H9 (cell line): ENCODE measurements around the gene IMPA2. TPM values are rescaled to one million over a fixed set of nuclear protein-coding genes. Genes with fewer than 3 reads are reported as not detected.
A peak's percentile ranks its signal among the peaks of the same experiment; 100 is the strongest.

Experiments used
- DNase-seq: peaks from one replicate; pipeline ENCODE4 v3.0.0-alpha.2; 2017
- H2AFZ ChIP-seq: one replicate; pipeline ENCODE4 v1.6.1; 2013; ENCODE audit warnings: mild to moderate bottlenecking, low read length, control low read depth, moderate library complexity
- H2AK5ac ChIP-seq: 2 replicates; pipeline ENCODE4 v1.6.1; 2013; ENCODE audit warnings: low read length, control low read depth, mixed read lengths; ENCODE audit not compliant: insufficient read length
- H2BK120ac ChIP-seq: one replicate; pipeline ENCODE4 v1.6.1; 2013; ENCODE audit warnings: low read depth, mild to moderate bottlenecking, low read length, control low read depth, inconsistent platforms; ENCODE audit not compliant: poor library complexity, severe bottlenecking
- H2BK12ac ChIP-seq: 2 replicates; pipeline ENCODE4 v1.6.1; 2013; ENCODE audit warnings: low read length, control low read depth, mixed read lengths, low read depth; ENCODE audit not compliant: insufficient read length
- H2BK15ac ChIP-seq: 2 replicates; pipeline ENCODE4 v1.6.1; 2013; ENCODE audit warnings: low read depth, low read length, control low read depth
- H2BK20ac ChIP-seq: one replicate; pipeline ENCODE4 v1.6.1; 2013; ENCODE audit warnings: low read depth, mild to moderate bottlenecking, low read length, control low read depth, inconsistent platforms; ENCODE audit not compliant: poor library complexity, severe bottlenecking
- H2BK5ac ChIP-seq: 2 replicates; pipeline ENCODE4 v1.6.1; 2013; ENCODE audit warnings: low read length, control low read depth, mixed read lengths; ENCODE audit not compliant: insufficient read length
- H3K14ac ChIP-seq: 2 replicates; pipeline ENCODE4 v1.6.1; 2013; ENCODE audit warnings: low read length, control low read depth; ENCODE audit not compliant: insufficient read depth
- H3K18ac ChIP-seq: 2 replicates; pipeline ENCODE4 v1.6.1; 2013; ENCODE audit warnings: low read depth, mild to moderate bottlenecking, mixed read lengths, low read length, control low read depth; ENCODE audit not compliant: insufficient read length
- H3K23ac ChIP-seq: 2 replicates; pipeline ENCODE4 v1.6.1; 2013; ENCODE audit warnings: low read length, control low read depth, mixed read lengths, low read depth; ENCODE audit not compliant: insufficient read length
- H3K23me2 ChIP-seq: 2 replicates; pipeline ENCODE4 v1.6.1; 2013; ENCODE audit warnings: low read depth, mild to moderate bottlenecking, mixed read lengths, low read length, control low read depth; ENCODE audit not compliant: insufficient read length, poor library complexity, severe bottlenecking
- H3K27ac ChIP-seq: 2 replicates; pipeline ENCODE4 v1.5.1; 2013; ENCODE audit warnings: low read length, control low read depth, mixed read lengths, low read depth; ENCODE audit not compliant: insufficient read length
- H3K27me3 ChIP-seq: 2 replicates; pipeline ENCODE4 v1.6.1; 2013; ENCODE audit warnings: low read length, control low read depth, inconsistent platforms; ENCODE audit not compliant: insufficient read depth
- H3K4ac ChIP-seq: 2 replicates; pipeline ENCODE4 v1.6.1; 2013; ENCODE audit warnings: low read depth, mild to moderate bottlenecking, control low read depth, inconsistent platforms, low read length, moderate library complexity
- H3K4me1 ChIP-seq: 2 replicates; pipeline ENCODE4 v1.6.1; 2013; ENCODE audit warnings: low read length, control low read depth, inconsistent platforms; ENCODE audit not compliant: insufficient read depth
- H3K4me2 ChIP-seq: 2 replicates; pipeline ENCODE4 v1.6.1; 2013; ENCODE audit warnings: low read length, control low read depth, mixed read lengths; ENCODE audit not compliant: insufficient read length, insufficient read depth
- H3K56ac ChIP-seq: 2 replicates; pipeline ENCODE4 v1.6.1; 2013; ENCODE audit warnings: low read depth, mild to moderate bottlenecking, mixed read lengths, low read length, control low read depth; ENCODE audit not compliant: insufficient read length
- H3K79me1 ChIP-seq: 2 replicates; pipeline ENCODE4 v1.6.1; 2013; ENCODE audit warnings: low read depth, mild to moderate bottlenecking, moderate library complexity, low read length, control low read depth, inconsistent platforms; ENCODE audit not compliant: insufficient read depth, poor library complexity, severe bottlenecking
- H3K79me2 ChIP-seq: 2 replicates; pipeline ENCODE4 v1.6.1; 2013; ENCODE audit warnings: low read length, control low read depth, inconsistent platforms; ENCODE audit not compliant: insufficient read depth
- H3K9ac ChIP-seq: 2 replicates; pipeline ENCODE4 v1.6.1; 2013; ENCODE audit warnings: low read length, control low read depth, mixed read lengths; ENCODE audit not compliant: insufficient read length; ENCODE audit errors: extremely low read depth
- H3K9me3 ChIP-seq: one replicate; pipeline ENCODE4 v1.6.1; 2013; ENCODE audit warnings: low read depth, low read length, inconsistent platforms; ENCODE audit not compliant: control insufficient read depth
- H3T11ph ChIP-seq: one replicate; pipeline ENCODE4 v1.6.1; 2013; ENCODE audit warnings: mild to moderate bottlenecking, low read length, control low read depth, inconsistent platforms
- H4K20me1 ChIP-seq: one replicate; pipeline ENCODE4 v1.6.1; 2013; ENCODE audit not compliant: control insufficient read depth, insufficient read length, insufficient read depth
- H4K5ac ChIP-seq: 2 replicates; pipeline ENCODE4 v1.6.1; 2013; ENCODE audit warnings: low read depth, mild to moderate bottlenecking, mixed read lengths, low read length, control low read depth; ENCODE audit not compliant: insufficient read length
- H4K8ac ChIP-seq: replicated peaks from 2 replicates; pipeline ENCODE4 v1.6.1; 2013; ENCODE audit warnings: low read length, control low read depth, mixed read lengths, low read depth; ENCODE audit not compliant: insufficient read length
- H4K91ac ChIP-seq: 2 replicates; pipeline ENCODE4 v1.6.1; 2013; ENCODE audit warnings: low read depth, mild to moderate bottlenecking, moderate library complexity, mixed read lengths, low read length, control low read depth; ENCODE audit not compliant: insufficient read length
- H3K27ac Mint-ChIP-seq, 3 experiments: 2 replicates in 2 of 3; 3 replicates in 1 of 3; pipeline ENCODE4 v1.8.0; 2020 to 2021; ENCODE audit warnings: mixed read lengths in 3 of 3, mild to moderate bottlenecking in 1 of 3, moderate library complexity in 1 of 3
- H3K27me3 Mint-ChIP-seq: 2 replicates; pipeline ENCODE4 v1.8.0; 2021; ENCODE audit warnings: low read depth, mild to moderate bottlenecking, moderate library complexity, mixed read lengths
- H3K36me3 Mint-ChIP-seq, 3 experiments: 2 replicates in 2 of 3; 3 replicates in 1 of 3; pipeline ENCODE4 v1.8.0; 2020 to 2021; ENCODE audit warnings: low read depth in 3 of 3, mixed read lengths in 3 of 3; ENCODE audit not compliant: insufficient read depth in 1 of 3
- H3K4me1 Mint-ChIP-seq, 2 experiments: 2 replicates each; pipeline ENCODE4 v1.8.0; 2020; ENCODE audit warnings: mixed read lengths in 2 of 2
- H3K4me3 Mint-ChIP-seq, 2 experiments: 2 replicates in 1 of 2; 3 replicates in 1 of 2; pipeline ENCODE4 v1.8.0; 2020 to 2021; ENCODE audit warnings: mild to moderate bottlenecking in 2 of 2, mixed read lengths in 2 of 2, moderate library complexity in 1 of 2
- H3K9me3 Mint-ChIP-seq, 2 experiments: 2 replicates in 1 of 2; 3 replicates in 1 of 2; pipeline ENCODE4 v1.8.0; 2020; ENCODE audit warnings: mild to moderate bottlenecking in 2 of 2, mixed read lengths in 2 of 2, moderate library complexity in 1 of 2
- WGBS: extraction: QIAGEN DNeasy Blood & Tissue Kit; methylation state at CpG from one replicate; pipeline ENCODE4 v1.1.7; 2013; ENCODE audit warnings: missing lambda C conversion rate, low lambda C conversion rate, mixed read lengths; ENCODE audit not compliant: insufficient read length; ENCODE audit errors: extremely low coverage; 5-methylcytosine and 5-hydroxymethylcytosine counted together
- total RNA-seq: library from RNA; stranded (reverse); gene quantifications from 2 replicates; pipeline ENCODE4 v1.2.1, GENCODE V29; 2021
- TF ChIP-seq, protein P1 (sequence below): fragments of 200-600 bp; sonication (generic); conservative IDR thresholded peaks from 3 replicates; pipeline ENCODE4 v1.8.0; 2021; ENCODE audit warnings: antibody characterized with exemption, mild to moderate bottlenecking

Gene IMPA2
- total RNA-seq, 1 experiment from 2014 or later: 73.8 TPM

DNA sequence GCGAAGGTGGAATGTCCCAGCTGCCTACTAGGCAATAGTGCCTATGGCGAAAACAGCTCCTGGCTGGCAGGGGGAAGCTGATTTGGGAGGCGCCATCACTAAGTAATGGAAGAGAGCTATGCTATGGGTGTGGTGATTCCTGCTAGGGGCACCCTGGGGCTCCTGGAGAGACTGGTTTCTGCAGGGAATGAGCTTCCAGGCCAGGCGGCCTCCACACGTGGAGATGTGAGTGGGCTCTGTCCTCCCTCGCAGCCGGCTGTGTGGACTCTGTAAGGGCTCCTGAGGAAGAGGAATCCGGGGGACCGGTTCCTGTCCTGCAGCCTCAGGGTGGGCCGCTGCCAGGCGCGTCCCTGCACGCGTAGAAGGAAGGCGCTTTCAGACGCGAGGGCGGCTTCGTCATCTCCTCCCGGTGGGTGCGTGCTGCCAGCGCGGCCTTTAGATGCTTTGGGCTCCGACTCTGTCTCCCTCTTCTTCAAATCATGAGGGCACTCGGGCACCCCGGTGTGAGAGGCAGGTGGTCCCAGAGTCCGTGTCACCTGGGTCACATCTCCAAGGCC, 56.9 kb downstream of the IMPA2 start:
- no peak overlapping the region for H3K56ac ChIP-seq
- no peaks in the 10 kb centered on the region for H3K79me1 ChIP-seq
- H3K9me3 ChIP-seq: no peaks in the 10 kb centered on the region
- no peak overlapping the region for H3K27ac ChIP-seq
- no peak overlapping the region for H2BK15ac ChIP-seq
- WGBS: no CpG with 5 or more reads among the region's 27 CpGs
- H2BK5ac ChIP-seq: no peak overlapping the region
- H3K23ac ChIP-seq: no peak overlapping the region
- Mint-ChIP-seq H3K36me3 (peaks cover under 1 to 2% (median 2%) of the 10 kb centered on the region in 3 experiments; a peak in 4 of 7 replicates), H3K27me3 (peaks cover 22% of the 10 kb centered on the region), H3K4me3 (peak overlapping the region; percentile 62 to 76), H3K9me3 (no peaks in the 10 kb centered on the region; a peak in 1 of 5 replicates), H3K4me1 (peaks cover 7% of the 10 kb centered on the region in 2 experiments), H3K27ac (no peak overlapping the region)
- H3K4ac ChIP-seq: no peak overlapping the region
- no peak overlapping the region for H2BK20ac ChIP-seq
- no peak overlapping the region for H3K9ac ChIP-seq
- no peak overlapping the region for H4K8ac ChIP-seq
- no peak for DNase-seq
- no peak overlapping the region for H4K91ac ChIP-seq
- H3K23me2 ChIP-seq: peaks cover 9% of the 10 kb centered on the region
- H3K27me3 ChIP-seq: peaks cover 7% of the 10 kb centered on the region; the same call in 1 of the 2 replicates
- TF ChIP-seq, protein P1, sequence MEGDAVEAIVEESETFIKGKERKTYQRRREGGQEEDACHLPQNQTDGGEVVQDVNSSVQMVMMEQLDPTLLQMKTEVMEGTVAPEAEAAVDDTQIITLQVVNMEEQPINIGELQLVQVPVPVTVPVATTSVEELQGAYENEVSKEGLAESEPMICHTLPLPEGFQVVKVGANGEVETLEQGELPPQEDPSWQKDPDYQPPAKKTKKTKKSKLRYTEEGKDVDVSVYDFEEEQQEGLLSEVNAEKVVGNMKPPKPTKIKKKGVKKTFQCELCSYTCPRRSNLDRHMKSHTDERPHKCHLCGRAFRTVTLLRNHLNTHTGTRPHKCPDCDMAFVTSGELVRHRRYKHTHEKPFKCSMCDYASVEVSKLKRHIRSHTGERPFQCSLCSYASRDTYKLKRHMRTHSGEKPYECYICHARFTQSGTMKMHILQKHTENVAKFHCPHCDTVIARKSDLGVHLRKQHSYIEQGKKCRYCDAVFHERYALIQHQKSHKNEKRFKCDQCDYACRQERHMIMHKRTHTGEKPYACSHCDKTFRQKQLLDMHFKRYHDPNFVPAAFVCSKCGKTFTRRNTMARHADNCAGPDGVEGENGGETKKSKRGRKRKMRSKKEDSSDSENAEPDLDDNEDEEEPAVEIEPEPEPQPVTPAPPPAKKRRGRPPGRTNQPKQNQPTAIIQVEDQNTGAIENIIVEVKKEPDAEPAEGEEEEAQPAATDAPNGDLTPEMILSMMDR: no peak
- H4K5ac ChIP-seq: no peak overlapping the region
- peak overlapping the region; percentile 56 for H3K4me2 ChIP-seq
- H3K4me1 ChIP-seq: no peaks in the 10 kb centered on the region
- H2AK5ac ChIP-seq: no peak overlapping the region
- no peak overlapping the region for H2BK120ac ChIP-seq
- H3K18ac ChIP-seq: no peak overlapping the region
- no peaks in the 10 kb centered on the region for H3K79me2 ChIP-seq
- H2AFZ ChIP-seq: no peak overlapping the region
- 0 out of 2 replicates have a peak overlapping the region, but pooled peaks have one; percentile 72 for H3K14ac ChIP-seq
- H4K20me1 ChIP-seq: no peaks in the 10 kb centered on the region
- H2BK12ac ChIP-seq: no peak overlapping the region
- H3T11ph ChIP-seq: no peak overlapping the region
